Measurements from ENCODE around the gene IFNA14.
"Not testable (repeated sequence)": the region's sequence is repeated elsewhere in the genome, so short reads cannot be mapped to it uniquely, and the experiment has no call there.

The IFNA14 gene

DNA sequence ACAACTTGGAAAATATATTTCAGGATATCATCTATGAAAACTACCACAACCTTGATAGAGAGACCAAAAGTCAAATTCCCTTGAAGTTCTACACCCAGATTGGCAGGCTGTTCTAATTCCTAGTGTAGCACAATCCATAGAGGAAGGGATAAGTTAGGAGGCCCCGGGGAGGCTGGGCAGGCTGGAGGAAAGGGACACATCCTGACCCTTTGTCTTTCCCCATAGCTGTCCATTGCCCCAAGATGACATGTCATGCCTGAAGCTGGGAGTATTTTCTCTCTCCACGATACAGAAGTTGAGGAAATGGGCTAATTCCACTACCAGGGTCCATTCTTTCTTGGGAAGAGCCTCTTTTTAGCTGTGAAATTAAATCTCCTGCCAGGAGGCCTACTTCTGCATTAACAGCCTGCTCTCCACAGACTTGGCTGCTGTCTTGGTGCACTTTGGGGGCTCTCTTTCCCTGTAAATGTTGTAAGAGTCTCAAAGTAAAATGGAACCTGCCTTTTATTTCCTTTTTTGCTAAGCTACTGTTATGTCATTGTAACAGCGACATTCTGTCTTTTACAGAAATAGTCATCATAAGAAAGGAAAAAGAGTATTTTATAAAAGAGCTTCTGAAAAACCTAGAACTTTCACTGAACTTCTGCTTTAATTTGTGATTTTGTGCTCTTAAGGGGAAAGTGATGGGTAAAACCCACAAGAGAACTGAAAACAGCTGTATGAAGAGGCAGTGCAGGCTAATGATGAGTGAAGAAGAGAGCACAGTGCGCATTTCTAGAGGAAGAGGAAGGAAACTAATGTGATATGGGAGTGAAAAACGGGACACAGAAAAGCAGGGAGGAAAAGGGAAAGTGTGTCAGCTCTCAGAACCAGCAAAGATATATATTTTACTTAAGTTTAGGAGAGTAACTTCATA lies 26.1 kb downstream of the IFNA14 start:
- DNase-seq: not testable (repeated sequence)

DNA sequence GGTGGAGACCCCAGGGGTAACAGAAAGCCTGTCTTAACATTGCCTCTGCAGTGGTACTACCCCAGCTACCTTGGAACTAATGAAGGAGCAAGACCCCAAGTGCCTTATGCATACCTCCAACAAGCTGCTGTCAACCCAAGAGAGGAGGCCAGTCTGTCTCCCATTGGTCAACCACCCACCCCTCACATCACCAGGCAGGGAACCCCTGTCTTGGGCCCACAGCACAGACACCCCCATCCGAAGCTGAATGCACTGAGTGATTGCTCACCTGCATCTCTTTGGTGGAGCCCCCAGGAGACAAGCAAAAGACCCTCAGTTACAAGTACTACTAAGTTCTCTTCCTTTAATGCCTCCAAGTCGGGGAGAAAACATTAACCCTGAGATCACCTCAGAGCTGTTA lies 27.6 kb downstream of the IFNA14 start:
- not testable (repeated sequence) for DNase-seq

GRCh38 chr9:21210782-21211181 lies 29.0 kb downstream of the IFNA14 start:
- not testable (repeated sequence) for DNase-seq

DNA sequence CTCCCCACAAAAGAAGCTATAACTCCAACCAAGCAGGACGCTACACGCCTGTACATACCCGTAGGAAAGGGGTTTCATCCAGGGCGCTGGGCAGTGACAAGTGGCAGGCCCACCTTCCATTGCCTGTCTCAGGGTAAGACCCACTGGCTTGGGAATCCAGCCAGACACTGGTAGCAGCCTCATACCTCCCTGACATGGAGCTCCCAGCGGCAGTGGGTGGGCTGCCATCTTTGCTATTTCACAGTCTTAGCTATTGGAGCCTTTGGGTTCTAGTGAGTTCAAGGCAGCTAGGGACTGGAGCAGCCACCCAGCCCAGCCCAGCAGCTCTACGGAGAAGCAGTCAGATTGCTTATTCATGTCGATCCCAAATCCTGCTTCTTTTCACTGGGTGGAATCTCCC lies 29.5 kb downstream of the IFNA14 start:
- DNase-seq: no peak

GRCh38 chr9:21207043-21207442 lies 32.8 kb downstream of the IFNA14 start, which contains the start of gene IFNA10:
Gene IFNA10, minus strand, starts transcription at chr9:21207143. Its CDS starts 46 bp downstream, at chr9:21207097.
- DNase-seq: not testable (repeated sequence)

DNA sequence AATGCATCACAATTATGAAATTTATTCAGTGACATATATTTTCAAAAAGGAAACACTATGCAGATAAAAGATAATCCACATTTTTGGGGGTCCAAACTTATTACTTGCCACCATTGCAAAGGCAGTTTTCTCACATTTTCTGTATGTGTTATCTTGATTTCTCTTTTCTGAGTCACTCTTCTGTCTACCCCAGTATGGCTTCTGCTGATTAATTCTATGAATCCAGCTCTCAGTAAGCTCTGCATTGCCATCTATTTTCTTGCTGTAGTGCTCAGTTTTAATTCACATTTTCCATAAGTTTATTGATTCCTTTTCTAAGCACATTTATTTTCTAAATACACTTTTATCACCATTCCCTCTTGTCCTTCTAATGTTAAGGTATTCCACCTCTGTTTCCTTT lies 34.6 kb downstream of the IFNA14 start:
- no peak for DNase-seq

DNA sequence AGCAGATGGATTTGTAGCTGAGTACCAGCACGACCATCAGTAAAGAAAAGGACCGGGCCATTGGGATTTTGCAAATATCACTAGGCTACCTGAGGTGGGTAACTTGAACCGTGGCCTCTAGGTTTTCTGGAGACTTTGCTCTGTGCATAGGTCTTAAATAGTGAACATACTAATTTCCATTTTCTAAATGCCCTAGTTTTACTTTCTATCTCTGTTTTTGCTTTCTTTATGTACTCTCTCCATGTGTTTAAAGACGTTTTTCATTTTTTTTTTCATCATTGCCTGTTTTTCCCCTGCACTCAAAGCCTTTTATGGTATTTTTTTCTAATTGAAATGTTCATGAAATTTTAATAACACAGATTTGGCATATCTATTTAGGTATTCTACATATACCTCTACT lies 37.7 kb downstream of the IFNA14 start, which contains the start of gene IFNA7:
IFNA7 (minus strand) TSS at position 101 of the 400 bp plus-strand sequence; CDS start at position 61, 40 bp downstream.
- DNase-seq: not testable (repeated sequence)

GRCh38 chr9:21194867-21195776 lies 44.7 kb downstream of the IFNA14 start:
- not testable (repeated sequence) for DNase-seq

All from SIG-M5 (cell line).